GM23248 (cell line): ENCODE measurements around the gene ELL2.

Experiments
- EZH2 ChIP-seq: fragments of 200-600 bp; sonication (generic); IDR thresholded peaks from 2 replicates; pipeline ENCODE4 v1.6.1; 2018; ENCODE audit warnings: antibody characterized with exemption, mild to moderate bottlenecking; ENCODE audit not compliant: insufficient read depth, poor library complexity, severe bottlenecking
- EZH2phosphoT487 ChIP-seq: fragments of 200-600 bp; sonication (generic); IDR thresholded peaks from 2 replicates; pipeline ENCODE4 v1.6.1; 2018; ENCODE audit warnings: antibody characterized with exemption, moderate library complexity, mild to moderate bottlenecking, low read depth; ENCODE audit not compliant: insufficient read depth

DNA sequence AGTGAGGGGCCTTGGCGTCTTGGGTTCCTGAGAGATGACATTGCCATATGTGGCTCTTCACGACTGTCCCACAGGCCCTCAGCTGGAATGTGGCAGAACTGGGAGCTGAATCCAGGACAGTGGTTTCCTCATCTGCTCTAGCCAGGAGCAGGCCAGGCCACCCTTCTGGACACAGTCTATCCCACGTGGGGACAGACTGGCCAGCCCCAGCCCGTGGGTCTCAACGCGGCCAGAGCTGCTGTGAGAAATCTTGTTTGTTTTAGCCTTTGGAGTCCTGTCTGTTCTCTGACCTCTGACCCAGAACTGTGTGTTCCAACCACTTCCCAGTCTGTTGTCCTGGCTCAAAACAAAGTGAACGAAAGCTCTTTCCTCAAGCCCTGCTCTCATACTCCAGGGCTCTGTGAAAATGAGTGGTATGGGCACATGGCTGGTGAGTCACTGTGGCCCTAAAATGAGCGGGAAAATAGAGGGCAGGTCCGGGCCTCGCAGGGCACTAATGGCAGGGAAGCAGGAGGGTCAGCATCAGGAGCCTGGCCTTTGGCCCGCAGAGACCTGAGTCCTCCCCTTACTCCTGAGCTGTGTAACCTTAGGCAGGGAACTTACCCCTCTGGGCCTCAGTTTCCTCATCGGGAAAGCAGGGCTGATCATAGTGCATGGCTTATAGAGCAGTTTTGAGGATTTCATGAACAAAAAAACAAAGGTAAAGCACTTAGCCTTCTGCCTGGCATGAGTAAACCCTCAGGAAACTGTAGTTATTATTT is 104.3 kb downstream of the ELL2 start:
- TF ChIP-seq EZH2phosphoT487 (no peak), EZH2 (no peak)
